ENCODE data around the gene ASMT.
"Not testable (repeated sequence)": the region's sequence is repeated elsewhere in the genome, so short reads cannot be mapped to it uniquely, and the experiment has no call there.

The ASMT gene

GRCh38 chrX:1649621-1650020 lies 34.8 kb downstream of the ASMT start:
- no peak for DNase-seq (ENCODE audit: low spot score)

GRCh38 chrX:1652011-1652811 lies 37.4 kb downstream of the ASMT start:
- peak; percentile 11 for DNase-seq (ENCODE audit: low spot score)

DNA sequence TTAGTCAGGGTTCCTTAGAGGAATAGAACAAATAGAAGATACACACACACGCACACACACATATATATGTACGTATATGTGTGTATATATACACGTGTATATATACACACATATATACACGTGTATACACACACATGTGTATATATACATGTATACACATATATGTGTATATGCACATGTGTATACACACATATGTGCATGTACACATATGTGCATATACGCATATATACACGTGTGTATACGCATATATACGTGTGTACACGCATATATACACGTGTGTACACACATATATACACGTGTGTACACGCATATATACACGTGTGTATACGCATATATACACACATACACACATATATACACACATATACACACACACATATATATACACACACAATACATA lies 41.5 kb downstream of the ASMT start:
- no peak for DNase-seq (ENCODE audit: low spot score)

- DNase-seq (ENCODE audit: low spot score): no peak
Observed at GRCh38 chrX:1657367-1658070, 42.7 kb downstream of the ASMT start.

GRCh38 chrX:1658071-1658491 lies 43.2 kb downstream of the ASMT start:
- no peak for DNase-seq (ENCODE audit: low spot score)

DNA sequence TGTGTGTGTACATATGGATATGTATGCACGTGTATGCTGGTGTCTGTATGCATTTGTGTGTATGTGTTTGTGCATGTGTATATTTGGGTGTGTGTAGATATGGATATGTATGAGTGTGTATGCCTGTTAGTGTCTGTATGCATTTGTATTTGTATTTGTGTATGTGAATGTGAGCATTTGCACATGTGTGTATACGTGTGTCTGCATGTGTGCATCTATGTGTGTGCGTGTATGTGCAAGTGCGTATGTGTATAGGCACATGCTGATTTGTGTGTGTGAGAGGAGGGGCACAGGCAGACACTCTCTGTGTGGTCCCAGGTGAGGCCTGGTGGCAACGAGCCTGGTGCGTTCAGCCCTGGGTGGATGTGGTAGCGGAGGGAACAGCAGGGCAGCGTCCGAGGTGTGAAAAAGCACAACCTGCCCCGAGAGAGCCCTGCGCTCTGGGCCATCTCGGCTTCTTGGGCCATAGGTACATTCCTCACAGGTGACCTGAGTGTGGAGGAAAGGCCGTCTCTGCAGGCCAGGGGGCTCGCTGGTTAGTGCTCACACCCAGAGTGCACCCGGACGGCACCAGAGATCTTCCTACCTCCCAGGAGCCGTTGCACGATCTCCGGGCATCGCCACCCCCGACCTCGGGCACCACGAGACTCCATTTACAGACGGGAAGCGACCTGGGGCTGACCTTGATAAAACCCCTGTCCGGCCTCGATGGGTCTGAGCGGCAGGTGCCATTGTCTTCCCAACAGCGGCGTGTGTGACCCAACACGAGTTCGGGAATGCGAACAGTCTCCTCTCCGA lies 45.0 kb downstream of the ASMT start:
- no peak for DNase-seq (ENCODE audit: low spot score)

- peak; percentile 19 for DNase-seq (ENCODE audit: low spot score)
Observed at GRCh38 chrX:1661048-1661921, 46.4 kb downstream of the ASMT start.

DNA sequence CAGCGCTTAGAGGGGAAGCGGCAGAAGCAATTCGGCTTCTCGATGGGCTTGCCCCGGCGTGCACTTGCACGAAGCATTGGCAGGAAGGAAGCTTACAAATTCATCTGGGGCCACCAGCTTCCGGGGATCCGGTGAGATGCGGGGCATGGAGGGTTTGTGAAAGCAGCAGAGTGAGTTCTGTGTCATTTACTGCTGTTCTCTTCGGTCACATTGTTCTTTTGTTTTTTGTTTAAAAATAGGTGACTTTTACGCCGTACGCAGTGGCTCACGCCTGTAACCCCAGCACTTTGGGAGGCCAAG lies 47.0 kb downstream of the ASMT start:
- DNase-seq (ENCODE audit: low spot score): no peak

GRCh38 chrX:1667566-1667965 lies 52.7 kb downstream of the ASMT start:
- no peak for DNase-seq (ENCODE audit: low spot score)

DNA sequence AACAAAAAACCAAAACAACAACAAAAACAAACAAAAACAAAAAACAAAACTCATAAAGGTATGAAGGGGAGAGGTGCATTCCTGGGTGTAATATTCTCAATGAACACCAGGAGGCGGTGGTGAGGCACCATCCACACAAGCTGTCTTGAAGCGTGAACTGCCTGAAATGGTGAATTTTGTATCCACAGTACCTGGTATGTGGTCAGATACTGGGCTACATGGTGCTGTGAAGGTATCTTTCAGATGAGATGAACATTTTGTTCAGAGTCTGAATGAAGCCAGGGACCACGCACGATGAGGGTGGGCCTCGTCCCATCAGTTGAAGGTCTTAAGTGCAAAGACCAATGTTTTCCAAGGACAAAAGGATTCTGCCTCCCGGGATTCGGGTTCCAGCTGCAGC lies 58.5 kb downstream of the ASMT start:
- DNase-seq (ENCODE audit: low spot score): peak; percentile 35

DNA sequence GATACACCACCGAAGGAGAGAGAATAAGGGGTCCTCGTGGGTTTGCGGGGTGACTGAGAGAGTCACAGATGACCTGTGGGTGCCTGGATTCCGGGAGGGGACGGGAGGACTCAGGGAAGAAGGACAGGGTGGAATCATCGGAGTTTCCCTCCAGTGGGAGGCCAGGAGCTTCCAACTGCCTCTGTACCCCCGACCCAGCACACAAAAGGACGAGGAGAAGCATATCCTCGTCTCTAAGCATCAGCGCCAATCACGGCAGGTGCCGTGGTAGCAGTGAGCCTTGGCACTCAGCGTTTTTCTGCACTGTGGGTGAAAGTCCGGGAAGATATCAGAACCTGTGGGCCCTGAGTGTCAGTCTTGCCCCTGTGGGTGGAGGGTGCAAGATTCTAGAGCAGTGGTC lies 62.0 kb downstream of the ASMT start:
- no peak for DNase-seq (ENCODE audit: low spot score)

DNA sequence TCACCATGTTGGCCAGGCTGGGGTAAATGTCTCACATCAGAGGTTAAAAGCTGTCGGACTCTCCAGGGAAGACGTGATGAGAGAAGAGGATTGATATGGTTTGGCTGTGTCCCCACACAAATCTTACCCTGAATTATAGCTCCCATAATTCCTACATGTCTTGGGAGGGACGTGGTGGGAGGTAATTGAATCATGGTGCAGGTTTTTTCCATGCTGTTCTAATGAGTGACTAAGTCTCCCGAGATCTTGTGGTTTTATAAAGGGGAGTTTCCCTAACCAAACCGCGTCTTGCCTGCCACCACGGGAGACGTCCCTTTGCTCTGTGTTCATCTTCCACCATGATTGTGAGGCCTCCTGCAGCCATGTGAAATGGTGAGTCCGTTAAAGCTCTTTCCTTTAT lies 64.4 kb downstream of the ASMT start:
- no peak for DNase-seq (ENCODE audit: low spot score)

GRCh38 chrX:1681439-1681838 lies 66.6 kb downstream of the ASMT start:
- DNase-seq (ENCODE audit: low spot score): no peak

DNA sequence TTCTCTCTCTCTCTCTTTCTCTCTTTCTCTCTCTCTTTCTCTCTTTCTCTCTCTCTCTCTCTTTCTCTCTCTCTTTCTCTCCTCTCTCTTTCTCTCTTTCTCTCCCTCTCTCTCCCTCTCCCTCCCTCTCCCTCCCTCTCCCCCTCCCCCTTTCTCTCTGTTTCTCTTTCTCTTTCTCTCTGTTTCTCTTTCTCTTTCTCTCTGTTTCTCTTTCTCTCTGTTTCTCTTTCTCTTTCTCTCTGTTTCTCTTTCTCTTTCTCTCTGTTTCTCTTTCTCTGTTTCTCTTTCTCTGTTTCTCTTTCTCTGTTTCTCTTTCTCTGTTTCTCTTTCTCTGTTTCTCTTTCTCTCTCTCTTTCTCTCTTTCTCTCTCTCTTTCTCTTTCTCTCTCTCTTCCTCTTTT lies 67.0 kb downstream of the ASMT start:
- DNase-seq (ENCODE audit: low spot score): not testable (repeated sequence)

DNA sequence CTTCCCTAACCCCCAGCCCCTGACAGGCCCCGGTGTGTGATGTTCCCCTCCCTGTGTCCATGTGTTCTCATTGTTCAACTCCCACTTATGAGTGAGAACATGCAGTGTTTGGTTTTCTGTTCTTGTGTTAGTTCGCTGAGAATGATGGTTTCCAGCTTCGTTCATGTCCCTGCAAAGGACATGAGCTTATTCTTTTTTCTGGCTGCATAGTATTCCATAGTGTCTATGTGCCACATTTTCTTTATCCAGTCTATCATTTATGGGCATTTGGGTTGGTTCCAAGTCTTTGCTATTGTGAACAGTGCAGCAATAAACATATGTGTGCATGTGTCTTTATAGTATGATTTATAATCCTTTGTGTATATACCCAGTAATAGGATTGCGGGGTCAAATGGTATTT lies 67.6 kb downstream of the ASMT start:
- not testable (repeated sequence) for DNase-seq (ENCODE audit: low spot score)

GRCh38 chrX:1684883-1685282 lies 70.0 kb downstream of the ASMT start:
- not testable (repeated sequence) for DNase-seq (ENCODE audit: low spot score)

DNA sequence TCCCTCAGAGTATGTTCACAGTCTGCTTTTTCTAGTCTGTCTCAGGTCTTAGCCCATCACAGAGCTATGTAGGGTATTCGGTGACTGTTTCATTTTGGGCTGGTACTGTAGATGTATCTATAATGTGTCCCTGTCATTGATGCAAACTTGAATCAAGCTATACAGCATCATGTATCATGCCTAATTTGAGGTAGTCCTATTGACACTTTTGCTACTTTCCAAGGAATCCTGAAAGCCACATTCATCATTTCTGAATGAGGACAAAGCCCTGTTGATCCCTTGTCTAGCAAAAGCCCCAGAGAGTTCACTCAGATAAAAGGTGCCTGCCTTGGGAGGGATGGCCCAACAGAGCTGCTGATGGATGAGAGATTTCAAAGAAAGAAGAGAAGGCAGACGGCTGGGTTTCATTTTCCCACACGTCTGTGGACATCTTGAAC lies 70.6 kb downstream of the ASMT start:
- not testable (repeated sequence) for DNase-seq (ENCODE audit: low spot score)

- DNase-seq (ENCODE audit: low spot score): no peak
Observed at GRCh38 chrX:1686642-1687041, 71.8 kb downstream of the ASMT start.

Data from hematopoietic multipotent progenitor cell treated with erythropoietin and hydrocortisone succinate and interleukin-3 and kit ligand, for 17 days (in vitro differentiated cells).